HEK293T (cell line): ENCODE measurements around the gene UBE2S.

Experiments used
- FOXM1 ChIP-seq: fragments of 450-650 bp; IDR thresholded peaks from 2 replicates; pipeline ENCODE4 v1.6.1; 2017; ENCODE audit warnings: mild to moderate bottlenecking, borderline replicate concordance
- HDGF ChIP-seq: fragments of 450-650 bp; IDR thresholded peaks from 2 replicates; pipeline ENCODE4 v1.6.1; 2017; ENCODE audit warnings: antibody characterized with exemption, borderline replicate concordance
- LEF1 ChIP-seq: fragments of 450-650 bp; IDR thresholded peaks from 2 replicates; pipeline ENCODE4 v1.6.1; 2017; ENCODE audit warnings: mild to moderate bottlenecking, borderline replicate concordance
- NFRKB ChIP-seq: fragments of 450-650 bp; IDR thresholded peaks from 2 replicates; pipeline ENCODE4 v1.6.1; 2016; ENCODE audit warnings: mild to moderate bottlenecking, moderate library complexity
- SP1 ChIP-seq: fragments of 450-650 bp; IDR thresholded peaks from 2 replicates; pipeline ENCODE4 v1.6.1; 2017
- SUZ12 ChIP-seq: fragments of 450-650 bp; IDR thresholded peaks from 2 replicates; pipeline ENCODE4 v1.6.1; 2016; ENCODE audit warnings: mild to moderate bottlenecking

GRCh38 chr19:55453511-55454260 lies 46.1 kb upstream of the UBE2S start:
- TF ChIP-seq LEF1 (no peak), NFRKB (no peak), SP1 (no peak), FOXM1 (no peak), SUZ12 (no peak), HDGF (no peak)
